Activated T-cell treated with anti-CD3 and anti-CD28 coated beads for 48 hours (primary cell): ENCODE results near the gene KLKB1.
"Not testable (repeated sequence)": the region's sequence is repeated elsewhere in the genome, so short reads cannot be mapped to it uniquely, and the experiment has no call there.

Source experiments
- DNase-seq: peaks from one replicate; pipeline ENCODE4 v3.0.0-alpha.2; 2020; ENCODE audit warnings: low read depth

The KLKB1 gene

DNA sequence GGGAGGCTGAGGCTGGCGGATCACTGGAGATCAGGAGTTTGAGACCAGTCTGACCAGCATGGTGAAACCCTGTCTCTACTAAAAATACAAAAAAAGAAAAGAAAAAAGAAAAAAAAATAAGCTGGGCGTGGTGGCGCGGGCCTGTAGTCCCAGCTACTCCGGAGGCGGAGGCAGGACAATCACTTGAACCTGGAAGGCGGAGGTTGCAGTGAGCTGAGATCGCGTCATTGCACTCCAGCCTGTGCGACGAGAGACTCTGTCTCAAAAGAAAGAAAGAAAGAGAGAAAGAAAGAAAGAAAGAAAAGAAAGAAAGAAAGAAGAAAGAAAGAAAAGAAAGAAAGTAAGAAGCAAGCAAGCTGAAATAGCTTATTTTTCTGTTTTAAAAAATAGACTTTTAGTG, 37.9 kb downstream of the KLKB1 start:
- not testable (repeated sequence) for DNase-seq

DNA sequence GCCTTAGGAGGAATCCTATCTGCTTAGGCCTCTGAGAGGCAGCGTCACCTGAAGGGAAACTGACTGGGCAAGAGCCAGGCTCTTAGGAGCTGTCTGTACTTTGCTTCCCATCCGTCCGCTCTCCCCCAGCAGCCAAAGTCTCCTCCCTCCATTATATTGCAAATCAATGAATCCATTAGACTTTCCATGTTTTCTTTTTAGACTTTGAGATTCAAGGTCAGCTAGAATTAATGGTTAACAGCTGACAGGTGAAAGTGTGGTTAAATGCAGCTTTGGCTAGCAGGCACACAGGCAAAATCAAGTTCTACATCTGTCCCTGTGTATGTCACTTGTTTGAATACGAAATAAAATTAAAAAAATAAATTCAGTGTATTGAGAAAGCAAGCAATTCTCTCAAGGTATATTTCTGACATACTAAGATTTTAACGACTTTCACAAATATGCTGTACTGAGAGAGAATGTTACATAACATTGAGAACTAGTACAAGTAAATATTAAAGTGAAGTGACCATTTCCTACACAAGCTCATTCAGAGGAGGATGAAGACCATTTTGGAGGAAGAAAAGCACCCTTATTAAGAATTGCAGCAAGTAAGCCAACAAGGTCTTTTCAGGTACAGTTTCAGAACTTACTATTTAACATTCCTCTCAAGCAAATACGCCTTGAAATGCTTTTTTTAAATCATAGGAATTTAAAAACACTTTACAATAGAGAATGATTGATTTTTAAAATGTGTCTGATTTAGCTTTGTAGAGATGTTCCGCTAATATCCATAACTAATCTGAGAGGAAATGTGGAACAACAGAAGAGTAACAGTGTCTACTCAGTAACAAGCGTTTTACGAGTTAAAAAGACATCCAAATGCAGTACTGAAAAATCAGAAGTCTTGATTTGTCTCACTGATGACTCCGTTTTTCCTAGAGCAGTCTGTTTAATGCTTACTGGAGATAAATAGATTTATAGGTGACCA, 38.7 kb downstream of the KLKB1 start, which contains the start of gene F11:
Gene F11 (plus strand): TSS at position 507 of the 970 bp plus-strand sequence. CDS start 948 bp downstream, outside the sequence.
- no peak for DNase-seq

DNA sequence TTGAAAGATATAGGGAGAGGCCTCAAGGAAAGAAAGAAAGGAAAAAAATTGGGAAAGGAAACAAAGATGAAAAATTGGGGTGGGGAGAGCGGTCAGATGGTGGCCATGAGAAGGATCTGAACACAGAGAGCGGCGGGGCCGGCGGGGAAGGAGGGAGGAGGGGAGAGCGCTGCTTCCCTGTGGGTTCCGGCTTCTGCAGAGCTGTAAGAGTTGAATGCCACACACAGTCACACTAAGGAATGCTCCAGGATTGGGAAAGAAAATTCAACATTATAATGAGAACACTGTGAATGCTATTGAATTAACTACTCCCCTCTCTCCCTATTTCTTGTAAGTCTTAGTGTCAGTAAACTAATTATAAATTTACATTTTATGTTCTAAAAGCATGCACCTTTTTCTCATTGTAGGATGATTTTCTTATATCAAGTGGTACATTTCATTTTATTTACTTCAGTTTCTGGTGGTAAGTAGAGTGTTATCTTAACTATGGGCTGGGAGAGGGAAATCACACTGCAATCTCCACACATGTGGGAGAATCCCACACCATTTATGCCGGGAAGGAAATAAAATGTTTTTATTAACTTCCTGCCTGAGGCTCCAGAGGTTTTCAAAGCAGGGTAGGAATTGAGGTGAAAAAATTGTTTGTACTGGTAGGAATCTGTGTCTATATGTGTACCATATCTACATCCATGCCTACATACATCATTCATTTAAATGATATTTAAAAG, 39.6 kb downstream of the KLKB1 start:
- no peak for DNase-seq

DNA sequence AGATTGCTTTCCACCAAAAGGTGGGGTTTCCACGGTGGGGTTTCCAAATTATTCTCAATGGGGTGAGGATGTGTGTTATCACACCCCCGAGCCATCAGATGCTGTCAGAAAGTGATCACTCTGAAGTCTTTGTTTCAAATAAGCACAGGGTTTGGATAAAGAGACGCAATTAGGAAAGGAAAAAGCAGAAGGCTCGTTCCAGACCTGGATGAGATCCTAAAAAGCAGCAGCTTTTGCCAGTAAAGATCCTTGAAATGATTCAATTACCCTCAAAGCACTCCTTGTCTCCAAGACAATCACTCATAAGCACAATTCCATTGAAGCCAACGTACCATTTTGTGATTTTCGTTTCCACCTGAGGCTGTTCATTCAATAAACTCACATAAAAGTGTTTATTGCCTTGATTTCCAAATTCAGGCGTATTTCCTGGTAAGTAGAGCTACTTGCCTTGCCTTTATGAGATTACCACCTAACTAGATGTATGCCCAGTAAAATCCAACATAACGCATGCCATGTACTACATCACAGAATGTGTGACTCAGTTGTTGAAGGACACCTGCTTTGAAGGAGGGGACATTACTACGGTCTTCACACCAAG, 43.9 kb downstream of the KLKB1 start:
- DNase-seq = no peak

DNA sequence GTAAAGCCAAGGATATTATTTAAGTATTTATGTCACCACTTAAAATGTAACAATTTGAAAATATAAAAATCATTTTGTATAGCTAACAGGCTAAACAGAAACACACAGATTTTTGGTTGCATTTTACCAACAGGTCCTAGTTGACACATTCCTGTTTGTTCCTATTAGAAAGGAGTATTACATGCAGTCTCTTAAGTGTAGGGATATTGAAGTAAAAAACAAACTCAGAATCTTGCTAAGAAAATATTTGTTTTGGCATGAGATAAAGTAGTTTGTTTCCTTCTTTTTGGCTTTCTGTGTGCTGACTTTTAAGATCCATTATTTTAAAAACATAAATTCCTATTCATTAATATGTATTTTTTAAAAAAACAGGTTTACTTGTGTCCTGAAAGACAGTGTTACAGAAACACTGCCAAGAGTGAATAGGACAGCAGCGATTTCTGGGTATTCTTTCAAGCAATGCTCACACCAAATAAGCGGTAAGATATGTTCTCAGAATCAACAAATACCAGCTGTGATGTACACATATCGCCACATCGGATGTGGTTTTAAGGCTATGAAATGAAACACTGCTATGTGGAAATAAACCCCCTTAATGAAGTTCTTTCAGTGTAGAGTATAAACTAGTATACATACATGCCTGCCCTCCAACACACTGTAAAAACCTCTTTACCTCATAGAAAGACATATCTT, 45.5 kb downstream of the KLKB1 start:
- DNase-seq = no peak

DNA sequence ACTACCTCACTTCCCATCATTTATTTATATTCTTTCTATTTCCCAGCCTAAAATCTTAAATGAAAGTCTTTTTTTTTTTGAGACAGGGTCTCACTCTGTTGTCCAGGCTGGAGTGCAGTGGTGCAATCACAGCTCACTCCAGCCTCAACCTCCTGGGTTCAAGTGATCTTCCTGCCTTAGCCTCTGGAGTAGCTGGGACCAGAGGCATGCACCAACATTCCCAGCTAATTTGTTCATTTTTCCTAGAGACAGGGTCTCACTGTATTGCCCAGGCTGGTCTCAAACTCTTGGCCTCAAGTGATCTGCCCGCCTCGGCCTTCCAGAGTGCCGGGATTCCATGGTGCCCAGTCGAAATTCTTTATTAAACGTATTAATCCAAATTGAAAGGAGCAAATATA, 46.1 kb downstream of the KLKB1 start:
- not testable (repeated sequence) for DNase-seq

DNA sequence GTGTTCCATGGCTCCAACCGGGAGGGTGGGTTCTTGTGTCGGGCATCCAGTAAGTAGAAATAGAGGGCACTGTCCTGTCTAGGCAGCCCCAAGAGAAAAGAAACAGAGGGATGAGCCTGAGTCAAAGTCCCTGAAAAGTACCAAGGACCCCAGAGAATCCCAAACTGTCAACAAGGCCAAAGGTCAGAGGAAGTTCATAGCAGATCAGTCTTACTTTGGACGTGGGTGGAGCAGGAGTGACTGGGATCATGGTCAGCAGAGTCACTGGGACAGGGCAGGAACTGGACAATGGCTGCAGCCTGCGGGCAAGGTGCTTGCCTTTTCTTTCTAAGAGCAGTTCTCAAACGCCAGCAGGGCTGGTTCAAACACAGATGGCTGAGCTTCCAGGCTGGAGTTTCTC, 56.0 kb downstream of the KLKB1 start:
- DNase-seq = no peak

DNA sequence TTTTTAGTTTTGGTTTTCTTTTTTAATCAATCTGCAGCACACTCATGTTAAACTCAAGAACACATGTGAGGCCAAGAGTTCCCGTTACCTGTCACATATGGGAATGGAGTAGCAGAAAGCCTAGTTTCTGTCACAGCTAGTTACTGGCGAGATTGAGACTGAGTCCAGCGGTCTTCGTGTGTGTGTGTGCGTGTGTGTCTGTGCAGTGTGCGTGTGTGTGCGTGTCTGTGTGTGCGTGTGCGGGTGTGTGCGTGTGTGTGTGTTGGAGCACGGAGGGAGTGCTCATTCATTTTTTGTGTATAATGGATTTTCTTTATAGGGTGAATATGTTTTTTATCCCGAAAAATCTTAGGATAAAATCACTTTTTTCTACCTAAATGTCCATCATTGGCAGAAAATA, 57.8 kb downstream of the KLKB1 start:
- DNase-seq = no peak

DNA sequence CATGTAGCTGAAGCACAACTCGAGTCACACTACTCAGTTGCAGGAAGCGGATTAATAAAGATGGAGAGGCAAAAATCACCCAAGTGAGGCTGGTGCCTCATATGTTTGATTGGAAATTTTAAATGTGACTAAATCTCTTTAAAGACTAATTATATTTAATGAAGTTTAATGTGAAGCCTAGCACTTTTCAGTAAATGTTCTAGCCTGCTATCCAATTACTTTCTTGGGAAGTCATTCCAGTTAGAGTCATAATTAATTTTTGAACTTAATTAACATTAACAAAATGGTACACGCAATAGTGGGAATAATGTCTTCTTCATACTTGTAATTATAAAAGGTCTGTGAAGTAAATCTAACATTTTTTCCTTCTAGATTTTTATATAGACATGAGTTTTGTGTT, 59.3 kb downstream of the KLKB1 start:
- DNase-seq = no peak

DNA sequence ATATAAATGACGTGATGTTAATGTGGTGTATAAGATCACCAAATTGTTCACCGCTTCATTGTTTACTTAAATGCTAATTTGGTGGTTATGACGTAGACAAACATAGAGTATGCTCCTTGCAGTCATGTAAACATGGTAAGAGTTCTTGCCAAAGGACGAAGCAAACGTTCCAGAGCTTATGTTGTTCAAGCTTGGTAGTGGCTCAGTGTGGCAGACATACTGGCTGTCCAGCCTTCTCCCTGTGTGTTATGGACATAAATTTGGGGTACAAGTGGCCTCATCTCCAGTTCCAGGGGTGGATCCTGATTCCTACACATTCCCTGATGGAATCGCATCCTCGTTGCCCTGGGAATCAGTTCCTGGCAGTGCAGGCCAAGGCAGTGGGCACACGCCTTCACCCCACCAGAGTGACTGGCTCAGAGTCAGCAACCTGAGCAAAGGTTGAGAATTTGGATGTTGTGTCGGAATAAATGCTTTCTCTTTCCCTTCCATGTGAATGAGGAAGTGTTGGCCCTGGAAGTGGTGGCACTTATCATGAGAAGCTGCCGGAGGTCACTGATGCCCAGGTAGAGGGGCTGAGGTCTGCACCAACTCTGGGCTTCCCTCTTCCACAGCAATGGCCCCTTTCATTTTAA, 64.1 kb downstream of the KLKB1 start:
- DNase-seq = no peak

DNA sequence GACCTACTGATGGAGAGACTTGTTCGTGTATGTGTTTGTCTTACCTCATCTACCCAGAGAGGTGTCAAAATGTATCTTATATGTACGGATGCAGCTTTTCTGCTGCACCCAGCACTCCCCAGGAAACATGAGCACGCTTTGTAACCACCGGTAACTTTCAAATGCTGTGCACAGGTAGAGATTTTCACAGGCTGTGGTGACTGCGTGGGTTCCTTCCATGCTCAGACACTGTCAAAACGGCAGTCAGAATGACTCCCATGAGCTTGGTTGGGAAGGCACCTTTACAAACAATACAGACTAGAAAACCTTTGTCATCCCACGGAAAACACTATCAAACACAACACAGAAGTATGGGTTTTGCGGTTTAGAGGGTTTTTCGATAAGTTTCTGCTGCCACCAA, 66.9 kb downstream of the KLKB1 start:
- DNase-seq = no peak

DNA sequence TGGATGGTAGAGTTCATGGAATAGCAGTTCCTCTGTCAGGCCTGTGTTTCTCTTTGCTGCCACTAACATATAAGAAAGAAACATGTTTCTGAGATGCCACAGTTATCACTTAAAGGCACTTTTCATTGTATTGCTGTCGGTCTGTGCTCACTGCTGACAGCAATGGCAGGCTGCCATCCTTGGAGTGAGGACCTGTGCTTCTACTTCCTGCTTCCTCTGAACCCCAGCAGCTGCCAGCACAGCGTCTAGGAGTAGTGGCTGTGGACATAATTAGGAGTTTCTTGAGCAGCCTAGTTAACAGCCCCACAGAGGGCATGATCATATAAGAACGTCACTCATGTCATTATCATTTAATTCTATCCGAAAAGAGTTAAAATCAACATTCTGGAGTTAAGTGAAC, 69.2 kb downstream of the KLKB1 start:
- DNase-seq = no peak

DNA sequence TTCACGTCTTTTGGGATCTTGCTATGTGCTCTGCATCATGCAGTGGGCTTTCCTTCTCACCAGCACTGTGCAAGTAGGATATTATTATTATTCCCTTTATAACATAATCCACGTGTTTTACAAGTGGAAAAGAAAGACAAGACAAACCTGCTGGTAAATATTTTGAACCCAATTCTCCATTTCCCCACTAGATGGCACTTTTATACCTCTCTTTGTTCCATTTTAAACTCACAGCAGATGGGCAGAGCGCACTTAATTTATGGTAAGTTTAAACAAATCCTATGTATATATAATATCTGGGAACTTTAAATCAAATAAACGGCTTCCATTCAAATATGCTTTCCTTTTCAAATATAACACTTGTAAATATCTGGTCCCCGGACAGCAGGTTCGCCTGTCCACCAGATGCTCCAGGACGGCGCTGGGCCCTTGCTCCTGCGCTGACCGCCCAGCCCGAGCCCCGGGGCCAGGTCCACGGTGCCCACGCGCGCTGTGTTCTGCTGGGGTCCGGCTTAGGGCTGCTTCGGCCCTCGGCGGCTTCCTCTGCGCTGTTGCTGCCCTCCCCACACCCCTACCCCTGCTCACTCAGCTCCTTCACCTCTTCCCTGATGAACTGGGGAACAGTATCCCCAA, 69.8 kb downstream of the KLKB1 start:
- no peak for DNase-seq

DNA sequence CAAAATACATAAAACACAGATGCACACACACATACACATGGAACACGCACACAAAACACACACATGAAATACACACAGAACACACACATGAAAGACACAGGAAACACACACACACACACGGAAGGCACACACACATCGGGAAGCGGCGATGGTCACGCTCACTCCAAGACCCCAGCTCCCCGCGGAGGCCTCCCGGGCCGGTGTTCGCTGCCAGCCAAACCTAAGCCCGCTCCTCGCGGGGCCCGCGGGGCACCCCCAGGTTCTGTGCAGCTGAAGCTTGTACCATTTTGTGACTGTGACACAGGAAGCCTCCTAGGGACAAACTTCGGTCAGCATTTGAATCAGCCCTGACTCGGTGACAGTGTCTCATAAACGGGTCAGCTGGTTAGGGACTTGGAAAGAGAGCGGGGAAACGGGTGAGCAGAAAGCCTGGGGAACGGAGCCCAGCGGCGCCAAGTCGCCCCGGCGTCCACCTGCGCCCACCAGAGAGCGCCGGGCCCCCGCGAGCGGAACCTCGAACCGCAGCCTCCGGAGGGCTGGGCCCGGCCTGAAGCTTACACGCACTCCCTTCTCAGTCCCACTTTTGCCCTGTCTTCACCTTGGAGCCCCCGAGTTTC, 70.8 kb downstream of the KLKB1 start:
- DNase-seq = no peak

DNA sequence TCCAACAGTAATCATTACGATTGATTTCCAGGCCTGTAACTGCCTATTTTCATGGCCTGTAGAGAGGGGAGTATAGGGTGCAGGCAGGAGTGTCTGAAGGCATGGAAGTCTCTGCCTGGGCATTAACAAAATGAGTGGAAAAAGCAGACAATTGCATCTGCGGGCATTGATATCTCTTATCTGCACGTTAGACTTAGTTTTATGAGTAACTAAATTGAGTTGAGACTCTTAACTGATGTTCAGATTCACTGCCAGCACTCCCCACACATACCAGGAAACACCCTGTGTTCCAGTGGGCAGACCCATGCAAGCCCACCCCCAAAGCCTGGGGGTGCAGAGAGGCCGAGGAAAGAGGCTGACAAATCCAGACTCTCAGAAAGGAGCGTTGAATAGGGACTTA, 72.0 kb downstream of the KLKB1 start:
- no peak for DNase-seq

DNA sequence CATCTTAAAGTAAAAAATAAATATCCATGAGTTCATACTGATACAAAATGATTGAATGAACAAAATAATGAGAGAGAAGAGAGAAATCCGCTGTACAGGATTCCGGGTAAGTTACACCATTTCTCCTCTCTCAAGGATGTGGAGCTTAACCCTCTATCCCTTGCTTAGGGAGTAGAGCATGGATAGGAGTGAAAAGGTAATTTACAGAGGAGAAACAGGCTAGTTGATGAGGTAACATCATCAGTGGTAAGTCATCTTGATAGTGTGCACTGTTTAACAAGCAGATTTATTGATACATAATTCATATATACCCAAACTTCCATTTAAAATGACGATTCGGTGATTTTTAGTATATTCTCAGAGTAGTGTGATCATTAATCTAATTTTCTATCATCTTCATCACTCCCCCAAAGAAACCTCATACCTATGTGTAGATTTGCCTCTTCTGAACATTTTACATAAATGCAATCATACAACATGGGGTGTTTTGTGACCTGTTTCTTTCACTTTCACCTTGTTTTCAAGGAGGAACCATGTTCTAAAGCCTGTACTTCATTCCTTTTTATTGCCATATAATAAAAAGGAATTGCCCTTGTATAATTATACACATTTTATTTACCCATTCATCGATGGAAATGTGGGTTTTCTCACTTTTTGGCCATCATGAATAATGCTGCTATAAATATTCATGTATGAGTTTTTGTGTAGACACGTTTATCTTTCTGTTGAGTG, 73.5 kb downstream of the KLKB1 start:
- no peak for DNase-seq

DNA sequence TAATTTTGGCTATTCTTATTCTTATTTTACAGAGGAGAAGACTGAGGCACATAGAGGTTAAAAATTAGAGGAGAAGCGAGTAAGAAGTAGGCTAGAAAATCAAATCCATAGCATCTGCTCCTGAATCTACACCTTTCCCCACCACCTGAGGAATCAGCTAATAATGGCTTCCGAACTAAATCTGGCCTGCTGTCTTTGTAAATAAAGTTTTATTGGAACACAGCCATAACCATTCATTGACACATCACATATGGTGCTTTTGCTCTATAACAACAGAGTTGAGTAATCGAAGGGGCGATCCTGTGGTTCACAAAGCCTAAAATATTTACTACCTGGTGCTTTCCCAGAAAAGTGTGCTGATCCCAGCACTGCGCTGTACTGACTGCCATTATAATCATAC, 76.9 kb downstream of the KLKB1 start:
- no peak for DNase-seq

DNA sequence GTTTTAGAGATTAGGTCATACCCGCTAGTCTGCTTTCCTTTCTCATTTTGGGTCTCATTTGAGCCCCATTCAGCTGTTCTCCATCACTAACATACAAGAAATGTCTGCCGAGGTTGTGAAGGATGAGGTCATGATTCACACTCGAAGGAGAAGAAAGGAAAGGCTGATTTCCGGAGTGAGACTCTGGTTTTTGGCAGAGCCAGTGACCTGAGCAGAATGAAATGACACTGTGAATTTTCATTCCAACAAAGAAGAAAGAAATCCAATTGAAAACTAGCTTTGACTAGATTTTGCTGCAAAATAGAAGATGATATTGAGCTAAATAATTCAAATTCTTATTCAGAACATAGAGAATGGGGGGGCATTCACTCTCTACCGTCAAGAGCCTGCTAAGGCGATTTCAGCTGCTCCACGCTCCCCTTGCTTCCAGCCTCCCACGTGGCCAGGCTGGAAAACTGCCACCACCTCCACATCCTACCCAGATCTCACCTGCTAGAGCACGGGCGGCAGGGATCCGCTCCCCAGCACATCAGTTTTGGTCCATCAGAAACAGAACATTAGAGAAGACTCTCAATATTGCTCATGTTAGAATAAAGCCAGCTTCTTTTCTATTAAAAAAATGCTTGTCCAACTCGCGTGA, 77.7 kb downstream of the KLKB1 start:
- DNase-seq = no peak

DNA sequence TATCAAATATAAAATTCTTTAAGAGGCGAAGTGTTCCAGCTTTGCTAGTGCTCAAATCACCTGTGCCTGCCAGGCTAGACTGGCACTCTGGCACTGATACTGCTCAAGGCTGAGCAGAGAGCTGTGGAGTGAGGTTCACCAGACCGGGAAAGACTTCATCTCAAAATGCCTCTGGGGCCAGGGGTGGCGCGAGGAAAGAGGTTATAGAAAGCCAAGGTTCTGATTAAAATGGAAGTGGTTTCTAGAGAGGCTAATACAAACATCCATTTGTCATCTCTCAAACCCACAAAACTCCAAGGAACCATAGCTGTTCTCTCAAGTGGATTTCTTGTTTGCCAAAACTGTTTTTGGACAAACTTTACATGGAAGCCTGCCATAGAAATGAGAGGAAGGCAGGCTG, 80.2 kb downstream of the KLKB1 start:
- no peak for DNase-seq

DNA sequence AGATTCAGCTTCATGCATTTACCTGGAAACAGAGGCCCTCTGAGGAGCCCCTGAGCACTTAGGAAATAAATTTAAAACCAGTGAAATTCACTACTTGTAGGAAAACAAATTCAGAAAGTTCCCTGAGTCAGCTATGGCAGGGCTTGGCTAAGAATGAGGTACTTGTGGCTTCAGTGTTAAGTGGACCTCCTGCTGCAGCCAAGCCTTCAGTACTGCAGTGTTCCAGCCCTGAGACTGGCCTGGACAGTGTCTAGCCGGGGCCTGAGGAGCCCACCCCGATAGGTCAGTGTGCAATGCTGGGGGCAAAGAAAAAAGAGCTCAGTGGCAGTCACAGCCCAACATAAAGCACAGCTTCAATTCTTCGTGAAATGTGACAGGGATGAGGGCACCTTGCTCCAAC, 80.6 kb downstream of the KLKB1 start:
- no peak for DNase-seq
